Measurements from ENCODE around the gene LHX3.

GRCh38 chr9:136209786-136210185 lies 4.9 kb upstream of the LHX3 start:
- TF ChIP-seq, protein P1, sequence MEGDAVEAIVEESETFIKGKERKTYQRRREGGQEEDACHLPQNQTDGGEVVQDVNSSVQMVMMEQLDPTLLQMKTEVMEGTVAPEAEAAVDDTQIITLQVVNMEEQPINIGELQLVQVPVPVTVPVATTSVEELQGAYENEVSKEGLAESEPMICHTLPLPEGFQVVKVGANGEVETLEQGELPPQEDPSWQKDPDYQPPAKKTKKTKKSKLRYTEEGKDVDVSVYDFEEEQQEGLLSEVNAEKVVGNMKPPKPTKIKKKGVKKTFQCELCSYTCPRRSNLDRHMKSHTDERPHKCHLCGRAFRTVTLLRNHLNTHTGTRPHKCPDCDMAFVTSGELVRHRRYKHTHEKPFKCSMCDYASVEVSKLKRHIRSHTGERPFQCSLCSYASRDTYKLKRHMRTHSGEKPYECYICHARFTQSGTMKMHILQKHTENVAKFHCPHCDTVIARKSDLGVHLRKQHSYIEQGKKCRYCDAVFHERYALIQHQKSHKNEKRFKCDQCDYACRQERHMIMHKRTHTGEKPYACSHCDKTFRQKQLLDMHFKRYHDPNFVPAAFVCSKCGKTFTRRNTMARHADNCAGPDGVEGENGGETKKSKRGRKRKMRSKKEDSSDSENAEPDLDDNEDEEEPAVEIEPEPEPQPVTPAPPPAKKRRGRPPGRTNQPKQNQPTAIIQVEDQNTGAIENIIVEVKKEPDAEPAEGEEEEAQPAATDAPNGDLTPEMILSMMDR (IDR thresholded peaks at IDR 0.05) = no peak
- TF ChIP-seq POLR2AphosphoS5 (IDR thresholded peaks at IDR 0.05) = no peak

Measured in prostate gland (tissue), 2 donors.